Endothelial cell of umbilical vein (primary cell): ENCODE measurements around the gene UBE2S.

Experiments
- CTCF ChIP-seq, 2 donors: IDR thresholded peaks; 1 replicate in 1 of 2; 2 replicates in 1 of 2; pipeline ENCODE4 v1.5.1; 2011; ENCODE audit warnings: low read length in 2 of 2, mild to moderate bottlenecking in 2 of 2, moderate library complexity in 2 of 2, control low read depth in 1 of 2, inconsistent platforms in 1 of 2, low read depth in 1 of 2; ENCODE audit not compliant: insufficient read depth in 1 of 2; ENCODE audit errors: extremely low read depth in 1 of 2
- MAX ChIP-seq: IDR thresholded peaks from 2 replicates; pipeline ENCODE4 v1.6.1; 2011; ENCODE audit not compliant: insufficient read depth, insufficient read length
- POLR2A ChIP-seq: IDR thresholded peaks from 2 replicates; pipeline ENCODE4 v1.6.1; 2012; ENCODE audit warnings: low read depth, mild to moderate bottlenecking, control low read depth, low read length

DNA sequence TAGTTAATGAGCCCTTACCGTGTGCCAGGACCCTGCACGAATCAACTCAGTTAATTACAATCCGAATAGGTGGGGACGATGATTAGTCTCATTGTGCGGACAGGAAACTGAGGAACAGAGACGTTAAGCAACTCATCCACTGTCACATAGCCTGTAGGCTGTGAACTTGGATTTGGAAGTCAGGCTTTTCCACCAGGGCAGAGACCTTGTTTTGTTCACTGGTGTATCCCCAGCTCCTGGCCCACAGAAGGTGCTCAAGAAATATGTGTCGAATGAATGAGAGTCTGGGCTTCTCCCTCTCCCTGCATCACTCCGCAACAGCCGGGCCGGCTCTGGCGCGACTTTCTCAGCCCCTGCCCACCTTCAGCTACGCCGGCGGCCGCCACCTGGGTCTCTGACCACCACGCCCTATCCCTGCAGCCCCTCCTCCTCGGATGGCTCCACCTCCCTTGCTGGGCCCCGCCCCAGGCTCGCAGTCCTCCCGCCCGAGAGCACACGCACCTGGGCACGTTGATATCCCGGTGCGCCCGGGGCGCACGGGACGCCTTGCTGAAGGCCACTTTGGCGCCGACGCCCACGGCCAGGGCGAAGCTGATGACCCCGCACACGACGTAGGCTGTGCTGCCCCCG is 34.2 kb upstream of the UBE2S start:
- TF ChIP-seq CTCF (IDR thresholded peaks at IDR 0.05; ENCODE audit: extremely low read depth in 1 of 2, insufficient read depth in 1 of 2, low read depth in 1 of 2, low read length in 2 of 2) (no peak), MAX (no peak), POLR2A (no peak)
